Measurements from ENCODE around the gene MOSPD3.

The MOSPD3 gene

DNA sequence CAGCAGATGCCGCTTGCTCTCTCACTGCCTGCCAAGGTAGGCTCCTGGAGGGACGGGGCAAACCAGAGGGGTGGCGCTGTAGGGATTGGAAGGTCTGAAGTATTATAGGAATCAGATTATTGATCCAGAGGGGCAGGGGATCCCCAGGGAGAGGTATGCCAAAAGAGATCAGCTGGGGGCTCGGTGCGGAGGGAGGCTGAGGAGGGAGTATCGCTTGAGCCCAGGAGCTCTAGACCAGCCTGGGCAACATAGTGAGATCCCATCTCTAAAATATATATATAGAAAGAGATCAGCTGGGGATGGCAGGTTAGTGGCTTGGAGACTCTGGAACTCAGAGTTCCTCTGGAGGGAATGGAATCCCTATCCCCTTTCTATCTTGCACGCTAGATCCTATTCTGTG lies 17.2 kb upstream of the MOSPD3 start:
- H3K9ac ChIP-seq (ENCODE audit: low read depth, low read length): no peak overlapping the region
- H3K9me3 ChIP-seq (ENCODE audit: control insufficient read depth, insufficient read depth, low read length): no peaks in the 10 kb centered on the region
- no peaks in the 10 kb centered on the region; the same call in 1 of the 2 replicates for H3K36me3 ChIP-seq (ENCODE audit: insufficient read depth, low read length)
- H3K4me1 ChIP-seq (ENCODE audit: insufficient read depth, low read length): peaks cover under 1% of the 10 kb centered on the region; the same call in 1 of the 2 replicates

GRCh38 chr7:100598425-100598824 lies 13.9 kb upstream of the MOSPD3 start:
- H3K9ac ChIP-seq (ENCODE audit: low read depth, low read length): no peak overlapping the region

GRCh38 chr7:100599911-100600729 lies 12.2 kb upstream of the MOSPD3 start:
- H3K9me3 ChIP-seq (ENCODE audit: control insufficient read depth, insufficient read depth, low read length): no peaks in the 10 kb centered on the region
- H3K9ac ChIP-seq (ENCODE audit: low read depth, low read length): no peak overlapping the region
- H3K36me3 ChIP-seq (ENCODE audit: insufficient read depth, low read length): no peaks in the 10 kb centered on the region; the same call in 1 of the 2 replicates
- peaks cover 10% of the 10 kb centered on the region; the same call in 1 of the 2 replicates for H3K4me1 ChIP-seq (ENCODE audit: insufficient read depth, low read length)

More at GRCh38 chr7:100598425-100598824, 13.9 kb upstream of the MOSPD3 start:
- H3K36me3 ChIP-seq (ENCODE audit: insufficient read depth, low read length): no peaks in the 10 kb centered on the region; the same call in 1 of the 2 replicates
- peaks cover 10% of the 10 kb centered on the region; the same call in 1 of the 2 replicates for H3K4me1 ChIP-seq (ENCODE audit: insufficient read depth, low read length)
- no peaks in the 10 kb centered on the region for H3K9me3 ChIP-seq (ENCODE audit: control insufficient read depth, insufficient read depth, low read length)

GRCh38 chr7:100600730-100601038 lies 11.7 kb upstream of the MOSPD3 start:
- no peak overlapping the region for H3K9ac ChIP-seq (ENCODE audit: low read depth, low read length)
- H3K36me3 ChIP-seq (ENCODE audit: insufficient read depth, low read length): no peaks in the 10 kb centered on the region; the same call in 1 of the 2 replicates
- H3K4me1 ChIP-seq (ENCODE audit: insufficient read depth, low read length): peaks cover 10% of the 10 kb centered on the region; the same call in 1 of the 2 replicates
- H3K9me3 ChIP-seq (ENCODE audit: control insufficient read depth, insufficient read depth, low read length): no peaks in the 10 kb centered on the region

- Histone ChIP-seq H3K36me3 (ENCODE audit: insufficient read depth, low read length) (no peaks in the 10 kb centered on the region), H3K4me1 (ENCODE audit: insufficient read depth, low read length) (peaks cover 10% of the 10 kb centered on the region; the same call in 1 of the 2 replicates), H3K9me3 (ENCODE audit: control insufficient read depth, insufficient read depth, low read length) (no peaks in the 10 kb centered on the region), H3K9ac (ENCODE audit: low read depth, low read length) (peak overlapping the region; percentile 78)
Observed at GRCh38 chr7:100602889-100603725, 9.2 kb upstream of the MOSPD3 start.

- peak overlapping the region; percentile 78 for H3K9ac ChIP-seq (ENCODE audit: low read depth, low read length)
- H3K36me3 ChIP-seq (ENCODE audit: insufficient read depth, low read length): no peaks in the 10 kb centered on the region
- H3K4me1 ChIP-seq (ENCODE audit: insufficient read depth, low read length): peaks cover 10% of the 10 kb centered on the region; the same call in 1 of the 2 replicates
- no peaks in the 10 kb centered on the region for H3K9me3 ChIP-seq (ENCODE audit: control insufficient read depth, insufficient read depth, low read length)
Observed at GRCh38 chr7:100603726-100604027, 8.7 kb upstream of the MOSPD3 start.

DNA sequence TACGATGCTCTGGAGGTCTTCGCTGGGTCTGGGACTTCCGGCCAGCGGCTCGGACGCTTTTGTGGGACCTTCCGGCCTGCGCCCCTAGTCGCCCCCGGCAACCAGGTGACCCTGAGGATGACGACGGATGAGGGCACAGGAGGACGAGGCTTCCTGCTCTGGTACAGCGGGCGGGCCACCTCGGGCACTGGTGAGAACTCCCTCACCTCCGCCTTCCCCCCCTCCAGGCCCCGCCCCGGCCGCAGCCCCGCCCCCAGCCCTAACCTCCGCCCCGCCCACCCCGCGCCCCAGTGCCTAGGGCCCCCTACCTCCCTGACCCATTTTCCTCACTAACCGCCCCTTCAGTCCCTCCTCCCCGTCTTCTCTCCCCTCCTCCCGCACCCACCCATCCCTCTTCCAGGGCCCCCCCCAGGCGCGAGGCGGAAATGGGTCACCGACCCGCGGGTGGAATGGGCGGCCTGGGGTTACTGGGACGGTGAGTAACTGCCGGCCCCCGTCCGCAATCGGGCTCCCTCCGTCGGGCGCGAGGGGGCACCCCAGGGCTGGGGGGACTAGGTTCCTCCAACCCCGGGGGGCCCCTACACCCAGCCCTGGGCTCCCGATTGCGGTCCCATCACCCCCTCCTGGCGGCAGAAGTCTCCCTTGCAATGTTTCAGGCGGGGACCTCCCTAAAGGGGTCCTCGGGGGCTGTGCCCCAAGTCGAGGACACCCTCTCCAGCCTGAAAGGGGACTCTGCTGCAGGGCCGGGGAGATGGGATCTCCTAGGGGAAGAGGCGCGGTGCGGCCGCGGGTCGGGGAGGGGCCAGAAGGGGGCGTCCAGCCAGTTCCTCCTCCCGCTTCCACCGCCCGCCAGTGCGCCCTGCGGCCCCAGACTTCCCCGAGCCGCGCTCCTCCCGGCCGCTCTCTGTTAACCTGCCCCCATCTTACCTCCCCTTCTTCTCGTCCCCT lies 8.0 kb upstream of the MOSPD3 start:
- H3K9ac ChIP-seq (ENCODE audit: low read depth, low read length): peak overlapping the region; percentile 78
- peaks cover 10% of the 10 kb centered on the region; the same call in 1 of the 2 replicates for H3K4me1 ChIP-seq (ENCODE audit: insufficient read depth, low read length)
- no peaks in the 10 kb centered on the region for H3K9me3 ChIP-seq (ENCODE audit: control insufficient read depth, insufficient read depth, low read length)
- H3K36me3 ChIP-seq (ENCODE audit: insufficient read depth, low read length): no peaks in the 10 kb centered on the region

GRCh38 chr7:100604976-100605911 lies 7.1 kb upstream of the MOSPD3 start:
- H3K4me1 ChIP-seq (ENCODE audit: insufficient read depth, low read length): peaks cover 10% of the 10 kb centered on the region; the same call in 1 of the 2 replicates
- H3K36me3 ChIP-seq (ENCODE audit: insufficient read depth, low read length): no peaks in the 10 kb centered on the region
- peak overlapping the region; percentile 67 for H3K9ac ChIP-seq (ENCODE audit: low read depth, low read length)
- no peaks in the 10 kb centered on the region for H3K9me3 ChIP-seq (ENCODE audit: control insufficient read depth, insufficient read depth, low read length)

DNA sequence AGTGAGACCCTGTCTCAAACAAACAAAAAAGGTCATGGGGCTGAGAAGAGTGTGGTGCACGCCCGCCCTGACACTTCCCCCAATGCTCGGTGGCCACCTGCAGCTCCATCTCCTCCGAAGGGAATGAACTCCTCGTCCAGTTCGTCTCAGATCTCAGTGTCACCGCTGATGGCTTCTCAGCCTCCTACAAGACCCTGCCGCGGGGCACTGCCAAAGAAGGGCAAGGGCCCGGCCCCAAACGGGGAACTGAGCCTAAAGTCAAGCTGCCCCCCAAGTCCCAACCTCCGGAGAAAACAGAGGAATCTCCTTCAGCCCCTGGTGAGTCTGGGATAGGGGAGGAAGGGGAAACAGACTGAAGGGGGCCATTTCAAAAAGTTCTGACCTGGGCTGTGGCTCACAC lies 6.0 kb upstream of the MOSPD3 start:
- Histone ChIP-seq H3K4me1 (ENCODE audit: insufficient read depth, low read length) (peaks cover 10% of the 10 kb centered on the region; the same call in 1 of the 2 replicates), H3K36me3 (ENCODE audit: insufficient read depth, low read length) (no peaks in the 10 kb centered on the region), H3K9ac (ENCODE audit: low read depth, low read length) (no peak overlapping the region), H3K9me3 (ENCODE audit: control insufficient read depth, insufficient read depth, low read length) (no peaks in the 10 kb centered on the region)

DNA sequence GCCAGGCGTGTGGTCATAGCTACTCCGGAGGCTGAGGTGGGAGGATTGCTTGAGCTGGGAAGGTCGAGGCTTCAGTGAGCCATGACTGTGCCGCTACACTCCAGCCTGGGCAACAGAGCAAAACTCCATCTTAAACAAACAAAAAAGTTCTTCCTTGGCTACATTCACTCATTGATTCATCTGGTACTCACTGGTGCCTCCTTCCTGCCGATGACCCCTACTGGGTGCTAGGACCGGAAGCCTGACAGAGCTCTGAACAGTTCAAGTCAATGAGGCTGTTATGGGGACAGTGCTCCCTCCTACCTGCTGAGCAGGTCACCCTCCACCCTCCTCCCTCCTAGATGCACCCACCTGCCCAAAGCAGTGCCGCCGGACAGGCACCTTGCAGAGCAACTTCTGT lies 5.2 kb upstream of the MOSPD3 start:
- Histone ChIP-seq H3K9ac (ENCODE audit: low read depth, low read length) (no peak overlapping the region), H3K9me3 (ENCODE audit: control insufficient read depth, insufficient read depth, low read length) (no peaks in the 10 kb centered on the region), H3K36me3 (ENCODE audit: insufficient read depth, low read length) (no peaks in the 10 kb centered on the region), H3K4me1 (ENCODE audit: insufficient read depth, low read length) (peaks cover 3% of the 10 kb centered on the region; the same call in 1 of the 2 replicates)

DNA sequence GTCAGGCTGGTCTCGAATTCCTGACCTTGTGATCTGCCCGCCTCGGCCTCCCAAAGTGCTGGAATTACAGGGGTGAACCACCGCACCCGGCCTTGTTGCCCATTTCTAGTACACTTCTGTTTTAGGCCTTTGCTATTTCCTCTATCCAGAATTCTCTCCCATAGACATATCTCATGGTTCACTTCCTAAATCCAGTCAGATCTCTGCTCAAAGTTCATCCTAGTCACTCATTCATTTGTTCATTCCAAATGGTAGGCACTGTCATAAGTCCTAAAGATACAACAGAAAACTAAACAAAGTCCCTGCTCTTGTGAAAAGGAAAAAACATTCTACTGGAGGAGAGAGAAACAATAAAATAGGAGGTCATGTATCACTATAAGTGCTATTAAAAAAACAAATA lies 2.4 kb upstream of the MOSPD3 start:
- no peaks in the 10 kb centered on the region for H3K36me3 ChIP-seq (ENCODE audit: insufficient read depth, low read length)
- no peak overlapping the region for H3K9ac ChIP-seq (ENCODE audit: low read depth, low read length)
- no peaks in the 10 kb centered on the region; the same call in 1 of the 2 replicates for H3K4me1 ChIP-seq (ENCODE audit: insufficient read depth, low read length)
- no peaks in the 10 kb centered on the region for H3K9me3 ChIP-seq (ENCODE audit: control insufficient read depth, insufficient read depth, low read length)

- Histone ChIP-seq H3K9ac (ENCODE audit: low read depth, low read length) (peak overlapping the region; percentile 90), H3K4me1 (ENCODE audit: insufficient read depth, low read length) (no peaks in the 10 kb centered on the region), H3K36me3 (ENCODE audit: insufficient read depth, low read length) (no peaks in the 10 kb centered on the region), H3K9me3 (ENCODE audit: control insufficient read depth, insufficient read depth, low read length) (no peaks in the 10 kb centered on the region)
Observed at GRCh38 chr7:100612730-100613390, 520 bp downstream of the MOSPD3 start.

Data from ES-I3 (cell line).